GM19395 (cell line): ENCODE results near the gene MYBPC1.
"Not testable (repeated sequence)": the region's sequence is repeated elsewhere in the genome, so short reads cannot be mapped to it uniquely, and the experiment has no call there.

Experiments
- ATAC-seq: cut with Tn5 transposase; IDR thresholded peaks from one replicate; pipeline ENCODE4 v1.9.1; 2021; ENCODE audit warnings: mild to moderate bottlenecking, moderate library complexity; ENCODE audit not compliant: unreplicated experiment

Gene MYBPC1

DNA sequence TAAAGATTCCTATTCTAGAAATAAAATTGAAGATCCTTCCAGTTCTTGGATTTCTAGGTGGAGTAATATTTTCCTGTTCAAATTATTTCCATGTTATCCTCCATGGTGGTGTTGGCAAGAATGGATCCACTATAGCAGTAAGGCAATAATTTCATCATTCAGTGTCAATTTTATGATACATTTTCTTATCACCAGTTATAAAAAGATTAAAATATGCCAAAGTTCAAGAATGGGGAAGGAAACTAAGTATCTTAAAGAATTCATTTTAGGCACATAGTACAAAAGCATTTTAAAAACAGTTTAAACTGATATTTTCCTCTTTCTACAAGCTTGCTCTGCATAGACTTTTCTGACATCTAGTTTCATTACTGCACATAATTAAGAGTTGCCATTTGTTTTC is 125.3 kb downstream of the MYBPC1 start:
- no peak for ATAC-seq

DNA sequence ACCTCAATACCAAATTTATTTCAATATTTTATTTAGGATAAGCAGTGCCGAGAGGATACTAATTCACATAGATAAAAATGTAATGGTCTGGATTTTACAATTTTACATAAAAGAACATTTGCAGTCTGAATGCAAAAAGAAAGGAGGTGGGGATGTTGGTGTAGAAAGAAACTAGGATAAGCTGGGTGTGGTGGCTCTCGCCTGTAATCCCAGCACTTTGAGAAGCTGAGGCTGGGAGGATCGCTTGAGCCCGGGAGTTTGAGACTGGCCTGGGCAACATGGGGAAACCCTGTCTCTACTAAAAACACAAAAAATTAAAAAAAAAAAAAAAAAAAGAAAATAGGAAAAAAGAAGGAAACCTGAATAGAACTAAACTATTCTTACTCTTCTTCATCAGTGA is 127.6 kb downstream of the MYBPC1 start:
- no peak for ATAC-seq

DNA sequence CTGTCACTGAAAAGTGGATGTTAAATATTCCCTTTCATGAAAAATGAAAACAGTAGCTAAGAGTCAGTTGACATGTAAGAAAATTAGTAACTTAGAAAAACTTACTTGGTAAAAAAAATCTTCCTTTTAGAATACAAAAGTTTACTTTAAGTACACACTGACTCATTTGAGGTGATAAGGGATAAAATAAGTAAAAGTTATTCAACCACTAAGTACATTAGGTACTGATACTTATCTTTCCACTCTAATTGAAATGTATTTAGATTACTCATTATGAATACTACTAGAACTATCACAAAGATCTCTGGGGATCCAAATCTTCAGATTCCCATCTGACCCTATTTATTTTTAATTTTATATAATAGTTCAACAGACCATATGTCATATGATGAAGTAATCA is 132.3 kb downstream of the MYBPC1 start:
- no peak for ATAC-seq

DNA sequence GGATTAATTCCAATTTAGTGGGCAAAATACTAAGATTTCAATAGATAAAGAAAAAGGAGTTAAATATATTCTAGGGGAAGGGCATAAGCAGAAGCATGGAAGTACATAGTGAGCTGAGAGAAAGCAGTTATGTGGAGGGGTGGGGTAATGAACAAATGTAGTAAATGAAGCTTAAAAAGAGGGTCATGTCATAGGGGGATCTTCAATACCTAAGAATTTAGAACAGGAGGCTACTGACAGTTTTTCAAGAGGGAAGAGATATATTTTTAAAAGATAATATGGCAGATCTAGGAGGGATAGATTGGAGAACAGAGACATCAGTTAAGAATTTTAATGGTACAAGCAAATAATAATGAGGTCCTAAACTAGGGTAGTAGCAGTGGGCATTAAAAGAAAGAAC is 135.1 kb downstream of the MYBPC1 start:
- ATAC-seq: no peak

DNA sequence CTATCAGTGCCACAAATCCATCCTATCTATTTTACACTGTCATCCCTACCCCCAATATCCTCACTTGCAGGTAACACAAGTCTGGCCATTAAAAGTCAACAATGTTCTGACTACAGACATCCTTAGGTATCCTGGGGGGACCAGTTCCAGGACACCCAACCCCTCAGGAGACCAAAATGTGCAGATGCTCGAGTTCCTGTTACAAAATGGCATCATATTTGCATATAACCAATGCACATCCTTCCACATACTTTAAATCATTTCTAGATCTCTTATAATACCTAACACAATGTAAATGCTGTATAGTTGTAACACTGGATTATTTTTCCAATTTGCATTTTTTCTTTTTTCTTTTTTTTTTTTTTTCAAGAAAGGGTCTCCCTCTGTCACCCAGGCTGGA is 137.5 kb downstream of the MYBPC1 start:
- ATAC-seq: no peak

DNA sequence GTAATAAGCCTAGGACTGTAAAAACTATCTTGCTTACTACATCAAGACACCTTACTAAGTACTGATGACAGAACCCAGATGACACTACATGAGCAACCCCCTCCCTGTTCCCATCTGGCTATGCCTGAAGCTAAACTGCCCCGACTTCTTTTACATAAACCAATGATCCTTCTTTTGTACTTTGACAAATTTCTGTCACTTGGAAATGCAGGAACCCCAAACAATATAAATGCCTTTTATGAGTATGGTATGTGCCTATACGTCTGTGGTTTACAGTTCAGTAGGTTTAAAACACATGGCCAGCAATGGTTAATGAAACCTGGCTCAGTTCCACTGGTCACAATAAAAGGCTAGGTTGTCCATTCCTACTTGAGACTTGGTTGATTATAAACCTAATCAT is 138.4 kb downstream of the MYBPC1 start:
- ATAC-seq: no peak

DNA sequence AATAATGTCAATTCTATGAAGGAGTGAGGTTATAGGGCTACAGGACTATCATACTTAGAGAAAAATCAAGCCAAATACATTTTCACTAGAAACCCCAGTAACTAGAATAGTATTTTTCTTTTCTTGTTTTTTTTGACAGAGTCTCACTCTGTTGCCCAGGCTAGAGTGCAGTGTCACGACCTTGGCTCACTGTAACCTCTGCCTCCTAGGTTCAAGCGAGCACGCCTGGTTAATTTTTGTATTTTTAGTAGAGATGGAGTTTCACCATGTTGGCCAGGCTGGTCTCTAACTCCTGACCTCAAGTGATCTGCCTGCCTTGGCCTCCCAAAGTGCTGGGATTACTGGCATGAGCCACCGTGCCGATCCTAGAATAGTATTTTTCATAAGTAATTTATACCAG is 139.7 kb downstream of the MYBPC1 start:
- ATAC-seq: not testable (repeated sequence)
